Right hindlimb (tissue), 1 donor: Measurements from ENCODE around the gene SULT1B1.
"Not testable (repeated sequence)": the region's sequence is repeated elsewhere in the genome, so short reads cannot be mapped to it uniquely, and the experiment has no call there.

Experiments used
- DNase-seq: peaks from one replicate; pipeline ENCODE4 v3.0.0-alpha.2; 2018

SULT1B1 gene

DNA sequence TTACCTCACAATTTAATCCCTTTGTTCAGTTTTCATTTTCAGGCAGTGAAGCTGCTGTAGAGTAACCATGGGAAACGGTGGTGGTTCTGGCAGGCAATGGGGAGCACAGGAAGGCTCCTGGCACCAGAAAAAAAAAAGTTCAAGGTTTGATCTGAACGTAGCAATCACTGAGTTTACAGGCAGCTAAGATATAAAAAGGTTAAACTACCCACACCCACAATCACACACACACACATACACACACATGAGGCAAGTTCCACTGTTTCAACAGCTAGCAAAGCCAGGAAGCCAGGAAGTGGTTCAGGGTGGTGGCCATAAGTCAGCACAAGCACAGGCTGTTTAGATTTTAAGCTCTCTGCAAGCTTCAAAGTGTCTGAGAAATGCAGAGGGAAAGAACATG lies at the start of gene SULT1B1:
Gene SULT1B1 (minus strand): TSS at position 166 of the 400 bp plus-strand sequence. CDS start 5,403 bp downstream, outside the sequence.
- DNase-seq = peak; percentile 33

- no peak for DNase-seq
Measured at GRCh38 chr4:69800599-69800998, 40.2 kb upstream of the SULT1B1 start.

GRCh38 chr4:69799337-69799736 lies 38.9 kb upstream of the SULT1B1 start:
- no peak for DNase-seq

- no peak for DNase-seq
Measured at GRCh38 chr4:69793732-69794131, 33.3 kb upstream of the SULT1B1 start.

GRCh38 chr4:69787879-69788278 lies 27.5 kb upstream of the SULT1B1 start:
- no peak for DNase-seq

GRCh38 chr4:69786547-69786946 lies 26.1 kb upstream of the SULT1B1 start:
- no peak for DNase-seq

DNA sequence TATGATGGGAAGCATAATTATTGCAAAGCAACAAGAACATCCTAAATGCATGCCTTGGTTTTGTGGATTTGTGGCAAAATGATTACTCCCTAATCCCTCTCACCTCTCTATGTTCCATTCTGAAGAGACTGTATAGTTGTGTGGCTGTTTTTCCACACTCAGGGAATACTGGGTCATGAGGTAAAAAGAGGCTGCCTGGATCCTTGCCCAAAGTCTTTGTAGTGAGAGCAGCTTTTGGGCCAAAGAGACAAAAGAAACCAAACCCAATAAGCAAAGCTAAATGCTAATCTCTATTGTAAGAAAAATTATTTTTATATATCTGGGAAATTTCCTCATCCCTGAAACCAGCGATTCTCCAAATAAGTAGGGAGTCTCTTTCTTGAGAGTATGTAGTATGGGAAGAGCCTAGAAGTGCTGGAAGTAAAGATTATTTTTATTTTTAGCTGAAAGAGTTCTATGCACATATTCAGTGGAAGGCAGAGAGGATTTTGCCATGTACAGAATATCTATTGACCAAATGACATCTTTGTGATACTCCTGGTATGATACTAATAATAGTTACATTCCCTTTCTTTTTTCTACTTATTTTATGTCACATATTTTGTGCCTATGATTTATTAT lies 24.9 kb upstream of the SULT1B1 start:
- DNase-seq = no peak

- DNase-seq = no peak
Measured at GRCh38 chr4:69782651-69783310, 22.4 kb upstream of the SULT1B1 start.

- DNase-seq = no peak
Measured at GRCh38 chr4:69781458-69782418, 21.3 kb upstream of the SULT1B1 start.

DNA sequence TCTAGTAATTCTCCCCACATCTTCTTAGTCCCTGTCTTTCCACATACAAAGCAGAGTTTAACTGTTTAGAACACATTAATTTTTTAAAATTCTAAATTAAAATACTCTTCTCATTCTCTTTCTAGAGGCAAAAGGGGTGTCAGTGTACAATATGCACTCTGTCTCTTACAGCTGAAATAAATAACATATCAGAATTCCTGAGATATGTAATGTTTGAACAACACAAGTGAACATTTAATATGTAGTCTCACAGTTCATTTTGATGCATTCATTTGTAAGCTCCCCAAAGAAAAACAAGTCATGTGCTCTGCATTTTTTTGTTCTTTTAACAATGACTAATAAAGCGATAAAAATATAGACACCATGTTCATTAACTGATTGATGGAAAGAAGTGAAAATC lies 19.7 kb upstream of the SULT1B1 start:
- no peak for DNase-seq

GRCh38 chr4:69776696-69777095 lies 16.3 kb upstream of the SULT1B1 start:
- DNase-seq = no peak

- no peak for DNase-seq
Measured at GRCh38 chr4:69775321-69775867, 15.0 kb upstream of the SULT1B1 start.

DNA sequence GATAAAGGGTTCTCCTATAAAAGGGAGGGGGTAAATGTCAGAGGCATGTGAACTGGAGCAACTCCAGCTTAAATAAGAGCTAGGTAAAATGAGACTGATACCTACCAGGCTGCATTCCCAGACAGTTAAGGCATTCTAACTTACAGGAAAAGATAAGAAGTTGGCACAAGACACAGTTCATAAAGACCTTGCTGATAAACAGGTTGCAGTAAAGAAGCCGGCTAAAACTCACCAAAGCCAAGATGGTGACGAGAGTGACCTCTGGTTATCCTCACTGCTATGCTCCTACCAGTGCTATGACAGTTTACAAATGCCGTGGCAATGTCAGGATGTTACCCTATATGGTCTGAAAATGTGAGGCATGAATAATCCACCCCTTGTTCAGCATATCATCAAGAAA lies 13.1 kb upstream of the SULT1B1 start:
- no peak for DNase-seq

- not testable (repeated sequence) for DNase-seq
Measured at GRCh38 chr4:69768554-69768953, 8.1 kb upstream of the SULT1B1 start.

DNA sequence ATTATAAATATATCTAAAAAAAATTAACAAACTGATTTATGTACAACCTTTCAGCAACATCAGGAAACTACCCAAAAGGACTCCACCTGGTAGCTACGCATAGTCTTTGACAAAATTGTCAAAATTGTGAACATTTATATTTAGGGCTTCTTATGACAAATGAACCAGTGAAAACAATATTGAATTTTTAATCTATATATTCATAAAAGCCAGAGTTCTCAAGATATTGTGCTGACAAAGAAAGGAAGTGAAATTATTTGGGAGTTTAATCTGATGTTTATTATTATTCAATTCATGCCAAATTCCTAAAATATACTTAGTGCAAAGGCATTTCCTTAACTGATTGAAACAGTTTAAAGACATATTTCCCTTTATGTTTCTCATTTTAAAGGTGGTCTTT lies 5.3 kb upstream of the SULT1B1 start:
- DNase-seq = no peak

GRCh38 chr4:69764311-69764710 lies 3.9 kb upstream of the SULT1B1 start:
- DNase-seq = no peak

DNA sequence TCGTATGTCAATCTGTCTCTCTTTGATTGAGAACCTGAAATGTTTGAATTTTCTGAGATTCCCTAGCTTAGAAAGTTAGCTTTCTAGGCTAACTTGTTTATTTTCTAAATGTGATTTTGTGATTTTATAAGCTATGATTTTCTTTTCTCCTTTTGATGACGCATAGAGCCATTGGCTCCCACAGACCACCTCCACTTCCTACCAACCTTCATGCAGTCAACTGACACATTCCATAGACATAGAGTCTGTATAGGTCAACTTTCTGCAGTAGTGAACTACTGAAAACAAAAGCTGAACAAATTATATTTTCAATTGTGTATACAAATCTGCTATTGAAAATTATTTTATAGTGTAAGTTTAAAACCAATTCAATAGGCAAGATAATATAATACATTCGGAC lies 2.8 kb upstream of the SULT1B1 start:
- DNase-seq = no peak

GRCh38 chr4:69759189-69759604 lies 1.2 kb downstream of the SULT1B1 start:
- DNase-seq = no peak

GRCh38 chr4:69757464-69757863 lies 3.0 kb downstream of the SULT1B1 start:
- DNase-seq = no peak

- DNase-seq = no peak
Measured at GRCh38 chr4:69754926-69755580, 5.4 kb downstream of the SULT1B1 start.

DNA sequence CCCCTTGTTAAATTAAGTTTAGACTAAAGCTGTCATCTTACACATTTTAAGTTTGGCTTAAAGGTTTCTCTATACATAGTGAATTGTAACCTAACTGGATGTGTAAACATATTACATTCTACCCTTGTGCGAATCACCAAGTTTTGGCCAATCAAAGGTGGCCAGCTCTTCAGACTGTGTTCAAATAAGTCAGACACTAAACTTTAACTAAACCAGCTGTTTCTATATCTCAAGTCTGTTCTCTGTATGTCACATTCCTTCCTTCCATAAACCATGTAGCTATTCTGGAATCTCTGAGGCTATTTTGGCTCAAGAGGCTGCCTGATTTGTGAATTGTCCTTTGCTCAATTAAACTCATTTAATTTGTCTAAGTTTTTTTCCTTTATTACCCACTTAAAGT lies 6.7 kb downstream of the SULT1B1 start:
- no peak for DNase-seq

DNA sequence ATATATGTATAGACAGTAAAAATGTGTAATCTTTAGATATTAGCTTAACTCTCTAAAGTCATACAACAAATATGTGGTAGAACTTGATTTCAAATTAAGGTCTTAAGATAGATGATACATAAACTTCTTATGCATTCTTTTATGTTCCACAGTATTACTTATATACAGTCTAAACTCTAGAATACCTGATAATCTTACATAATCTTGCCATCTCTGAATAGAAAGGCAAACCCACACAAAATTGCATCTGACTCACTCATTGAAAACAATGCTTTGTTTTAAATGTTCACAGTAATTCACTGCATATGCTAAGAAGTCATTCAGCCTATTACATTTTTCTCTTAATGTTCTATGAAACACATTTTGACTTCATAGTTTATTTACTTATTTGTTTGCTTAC lies 10.1 kb downstream of the SULT1B1 start:
- DNase-seq = no peak

GRCh38 chr4:69749771-69750170 lies 10.6 kb downstream of the SULT1B1 start:
- DNase-seq = no peak
